ENCODE results near the gene WDR91.

- TF ChIP-seq CTCF (IDR thresholded peaks at IDR 0.05; ENCODE audit: borderline replicate concordance, extremely low read depth, low read length, poor library complexity, severe bottlenecking) (no peak), EZH2 (IDR thresholded peaks at IDR 0.05; ENCODE audit: borderline replicate concordance, low read depth, low read length, severe bottlenecking) (no peak)
Observed at GRCh38 chr7:135168489-135169140, 42.7 kb downstream of the WDR91 start.
